Ishikawa (cell line): ENCODE results near the gene METTL25.

Source experiments
- CEBPB ChIP-seq: IDR thresholded peaks from 2 replicates; pipeline ENCODE4 v1.6.1; 2012
- MAX ChIP-seq: IDR thresholded peaks from 2 replicates; pipeline ENCODE4 v1.6.1; 2012
- TF ChIP-seq, protein P1 (sequence below): IDR thresholded peaks from 2 replicates; pipeline ENCODE4 v1.6.1; 2012; ENCODE audit warnings: low read depth, mild to moderate bottlenecking

DNA sequence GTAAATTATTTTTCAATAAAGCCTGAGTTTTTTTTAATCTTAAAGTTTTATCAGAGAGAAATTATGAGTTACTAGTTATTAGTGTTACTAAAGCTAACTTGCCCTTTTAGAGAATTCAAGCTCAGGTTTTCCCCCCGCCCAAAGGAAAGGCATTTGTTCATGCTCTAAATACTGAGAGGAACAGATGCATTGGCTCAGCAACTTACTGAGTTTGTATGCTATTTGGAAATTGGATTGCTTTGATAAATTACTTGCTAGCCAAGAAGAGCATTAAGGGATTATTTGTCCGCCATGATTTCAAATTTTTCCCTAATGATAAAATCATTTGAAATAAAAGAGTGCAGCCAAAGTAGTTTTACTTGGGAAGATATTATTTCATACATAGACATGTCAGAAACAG is 149.4 kb downstream of the METTL25 start:
- TF ChIP-seq MAX, result no peak
- no peak for TF ChIP-seq CEBPB
- TF ChIP-seq, protein P1, sequence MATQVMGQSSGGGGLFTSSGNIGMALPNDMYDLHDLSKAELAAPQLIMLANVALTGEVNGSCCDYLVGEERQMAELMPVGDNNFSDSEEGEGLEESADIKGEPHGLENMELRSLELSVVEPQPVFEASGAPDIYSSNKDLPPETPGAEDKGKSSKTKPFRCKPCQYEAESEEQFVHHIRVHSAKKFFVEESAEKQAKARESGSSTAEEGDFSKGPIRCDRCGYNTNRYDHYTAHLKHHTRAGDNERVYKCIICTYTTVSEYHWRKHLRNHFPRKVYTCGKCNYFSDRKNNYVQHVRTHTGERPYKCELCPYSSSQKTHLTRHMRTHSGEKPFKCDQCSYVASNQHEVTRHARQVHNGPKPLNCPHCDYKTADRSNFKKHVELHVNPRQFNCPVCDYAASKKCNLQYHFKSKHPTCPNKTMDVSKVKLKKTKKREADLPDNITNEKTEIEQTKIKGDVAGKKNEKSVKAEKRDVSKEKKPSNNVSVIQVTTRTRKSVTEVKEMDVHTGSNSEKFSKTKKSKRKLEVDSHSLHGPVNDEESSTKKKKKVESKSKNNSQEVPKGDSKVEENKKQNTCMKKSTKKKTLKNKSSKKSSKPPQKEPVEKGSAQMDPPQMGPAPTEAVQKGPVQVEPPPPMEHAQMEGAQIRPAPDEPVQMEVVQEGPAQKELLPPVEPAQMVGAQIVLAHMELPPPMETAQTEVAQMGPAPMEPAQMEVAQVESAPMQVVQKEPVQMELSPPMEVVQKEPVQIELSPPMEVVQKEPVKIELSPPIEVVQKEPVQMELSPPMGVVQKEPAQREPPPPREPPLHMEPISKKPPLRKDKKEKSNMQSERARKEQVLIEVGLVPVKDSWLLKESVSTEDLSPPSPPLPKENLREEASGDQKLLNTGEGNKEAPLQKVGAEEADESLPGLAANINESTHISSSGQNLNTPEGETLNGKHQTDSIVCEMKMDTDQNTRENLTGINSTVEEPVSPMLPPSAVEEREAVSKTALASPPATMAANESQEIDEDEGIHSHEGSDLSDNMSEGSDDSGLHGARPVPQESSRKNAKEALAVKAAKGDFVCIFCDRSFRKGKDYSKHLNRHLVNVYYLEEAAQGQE, result no peak
